ENCODE data around the gene PAQR4. TPM values are rescaled to one million over a fixed set of nuclear protein-coding genes. Genes with fewer than 3 reads are reported as not detected.

PAQR4 gene
- total and polyA plus RNA-seq, 5 experiments from 2014 or later, result 0.27 to 0.79 (median 0.44) TPM; not detected in 1

- Mint-ChIP-seq H3K36me3 (no peaks in the 10 kb centered on the region), H3K27ac (peak overlapping the region in 1 of 10 donors; percentile 49), H3K4me1 (peaks cover 7 to 32% (median 22%) of the 10 kb centered on the region in 4 donors), H3K9me3 (no peaks in the 10 kb centered on the region), H3K4me3 (no peak overlapping the region), H3K27me3 (peaks cover 3 to 41% (median 15%) of the 10 kb centered on the region in 5 donors)
- DNase-seq, result peak in 1 of 10 donors; percentile 57
- POLR2A ChIA-PET, result interaction anchor here (0.9 to 1.2 kb wide), 2 partner anchors 29 to 208 kb away, joined by 3 to 6 read pairs; partner anchors contain the start of gene SRRM2
- no peak for ATAC-seq
Measured at GRCh38 chr16:2960183-2961010, 8.8 kb upstream of the PAQR4 start.

GRCh38 chr16:2962334-2963073, 6.6 kb upstream of the PAQR4 start:
- DNase-seq, result peak in 1 of 10 donors; percentile 49
- peaks cover 8 to 32% (median 27%) of the 10 kb centered on the region in 4 donors for H3K4me1 Mint-ChIP-seq
- POLR2A ChIA-PET, result interaction anchor here (0.8 to 1.3 kb wide), 2 partner anchors 10 to 15 kb away, joined by 3 to 4 read pairs; no protein-coding TSS in a partner anchor

GRCh38 chr16:2963074-2963722, 6.0 kb upstream of the PAQR4 start:
- Mint-ChIP-seq H3K27me3 (peaks cover 2 to 44% (median 12%) of the 10 kb centered on the region in 5 donors), H3K4me3 (peak overlapping the region; percentile 39 to 95 (median 83)), H3K27ac (no peak overlapping the region), H3K9me3 (peaks cover 0 to 4% (median 0%) of the 10 kb centered on the region in 9 donors), H3K4me1 (peaks cover 8 to 36% (median 30%) of the 10 kb centered on the region in 4 donors), H3K36me3 (no peaks in the 10 kb centered on the region)
- POLR2A ChIA-PET, result interaction anchor here (0.8 kb wide), 1 partner anchor 11 kb away, joined by 3 read pairs; no protein-coding TSS in a partner anchor
- DNase-seq (peak in 8 of 10 donors; percentile 25 to 75 (median 61)), ATAC-seq (peak; percentile 7 to 47)

More at GRCh38 chr16:2962334-2963073, 6.6 kb upstream of the PAQR4 start:
- H3K9me3 Mint-ChIP-seq, result no peaks in the 10 kb centered on the region
- peaks cover 0 to 40% (median 8%) of the 10 kb centered on the region in 5 donors for H3K27me3 Mint-ChIP-seq
- ATAC-seq, result no peak
- H3K4me3 Mint-ChIP-seq, result peak overlapping the region in 8 of 10 donors; percentile 15 to 85 (median 53)
- H3K27ac Mint-ChIP-seq, result no peak overlapping the region
- no peaks in the 10 kb centered on the region for H3K36me3 Mint-ChIP-seq

- peaks cover 0 to 4% (median 0%) of the 10 kb centered on the region in 9 donors for H3K9me3 Mint-ChIP-seq
- no peaks in the 10 kb centered on the region for H3K36me3 Mint-ChIP-seq
- POLR2A ChIA-PET, result interaction anchor here (2.4 kb wide), 1 partner anchor 17 kb away, joined by 11 read pairs; the partner anchor contains the start of gene PKMYT1
- H3K4me1 Mint-ChIP-seq, result peaks cover 13 to 42% (median 37%) of the 10 kb centered on the region in 4 donors
- peak; percentile 19 to 25 for ATAC-seq
- peaks cover 3 to 51% (median 17%) of the 10 kb centered on the region in 5 donors for H3K27me3 Mint-ChIP-seq
- peak within 1 kb of the TSS; percentile 74 to 95 (median 85) for H3K4me3 Mint-ChIP-seq
- peak within 1 kb of the TSS in 2 of 10 donors; percentile 29 to 56 for H3K27ac Mint-ChIP-seq
- peak in 7 of 10 donors; percentile 18 to 63 (median 27) for DNase-seq
Measured at GRCh38 chr16:2963723-2964474, 5.2 kb upstream of the PAQR4 start, which contains the start of gene KREMEN2. Gene KREMEN2 (plus strand): TSS chr16:2964275. CDS start chr16:2964521, 246 bp downstream.

GRCh38 chr16:2964475-2965336, 4.4 kb upstream of the PAQR4 start:
- POLR2A ChIA-PET, result interaction anchor here (0.7 to 2.4 kb wide), 4 partner anchors 13 to 985 kb away, joined by 3 to 11 read pairs (median 4); partner anchors contain the start of genes FLYWCH2 and PKMYT1

GRCh38 chr16:2966043-2966807, 2.9 kb upstream of the PAQR4 start:
- H3K27me3 Mint-ChIP-seq, result peaks cover 3 to 55% (median 24%) of the 10 kb centered on the region in 5 donors
- peaks cover 0 to 4% (median 0%) of the 10 kb centered on the region in 9 donors for H3K9me3 Mint-ChIP-seq
- POLR2A ChIA-PET, result interaction anchor here (0.6 to 2.4 kb wide), 4 partner anchors 14 to 65 kb away, joined by 3 to 14 read pairs (median 8); partner anchors contain the start of gene PKMYT1
- peaks cover 13 to 45% (median 43%) of the 10 kb centered on the region in 4 donors for H3K4me1 Mint-ChIP-seq
- H3K4me3 Mint-ChIP-seq, result peak overlapping the region in 6 of 10 donors; percentile 4 to 85 (median 61)
- no peak overlapping the region for H3K27ac Mint-ChIP-seq
- DNase-seq, result no peak
- H3K36me3 Mint-ChIP-seq, result no peaks in the 10 kb centered on the region
- no peak for ATAC-seq

More at GRCh38 chr16:2964475-2965336, 4.4 kb upstream of the PAQR4 start:
- H3K9me3 Mint-ChIP-seq, result peaks cover 0 to 4% (median 0%) of the 10 kb centered on the region in 9 donors
- peak overlapping the region; percentile 52 to 95 (median 82) for H3K4me3 Mint-ChIP-seq
- H3K36me3 Mint-ChIP-seq, result no peaks in the 10 kb centered on the region
- peak; percentile 24 to 41 for ATAC-seq
- peak; percentile 41 to 80 (median 56) for DNase-seq
- peaks cover 3 to 51% (median 17%) of the 10 kb centered on the region in 5 donors for H3K27me3 Mint-ChIP-seq
- H3K4me1 Mint-ChIP-seq, result peaks cover 13 to 42% (median 38%) of the 10 kb centered on the region in 4 donors
- H3K27ac Mint-ChIP-seq, result no peak overlapping the region

GRCh38 chr16:2966808-2967191, 2.3 kb upstream of the PAQR4 start:
- H3K4me3 Mint-ChIP-seq, result peak overlapping the region in 1 of 10 donors; percentile 72
- DNase-seq (no peak), ATAC-seq (no peak)
- no peak overlapping the region for H3K27ac Mint-ChIP-seq
- H3K9me3 Mint-ChIP-seq, result peaks cover 0 to 4% (median 0%) of the 10 kb centered on the region in 9 donors
- H3K36me3 Mint-ChIP-seq, result no peaks in the 10 kb centered on the region
- peaks cover 12 to 42% (median 39%) of the 10 kb centered on the region in 4 donors for H3K4me1 Mint-ChIP-seq
- POLR2A ChIA-PET, result interaction anchor here (0.6 to 2.2 kb wide), 5 partner anchors 11 to 65 kb away, joined by 3 to 14 read pairs (median 3); partner anchors contain the start of genes PKMYT1 and TNFRSF12A
- H3K27me3 Mint-ChIP-seq, result peaks cover 3 to 53% (median 25%) of the 10 kb centered on the region in 5 donors

- POLR2A ChIA-PET, result interaction anchor here (0.9 to 2.2 kb wide), 4 partner anchors 11 to 64 kb away, joined by 3 to 14 read pairs (median 3); partner anchors contain the start of genes PKMYT1 and TNFRSF12A
- Mint-ChIP-seq H3K4me3 (peak overlapping the region in 3 of 10 donors; percentile 30 to 72 (median 60)), H3K27ac (no peak overlapping the region), H3K36me3 (no peaks in the 10 kb centered on the region), H3K27me3 (peaks cover 3 to 53% (median 30%) of the 10 kb centered on the region in 5 donors), H3K4me1 (peaks cover 14 to 39% (median 36%) of the 10 kb centered on the region in 4 donors), H3K9me3 (peaks cover 0 to 4% (median 0%) of the 10 kb centered on the region in 9 donors)
- ATAC-seq (no peak), DNase-seq (peak in 1 of 10 donors; percentile 13)
Measured at GRCh38 chr16:2967211-2967631, 1.9 kb upstream of the PAQR4 start.

- POLR2A ChIA-PET, result interaction anchor here (0.9 to 2.2 kb wide), 3 partner anchors 10 to 52 kb away, joined by 3 to 14 read pairs (median 3); partner anchors contain the start of genes PKMYT1 and TNFRSF12A
- no peak for DNase-seq
- Mint-ChIP-seq H3K4me1 (peaks cover 15 to 37% (median 34%) of the 10 kb centered on the region in 4 donors), H3K27me3 (peaks cover 3 to 51% (median 31%) of the 10 kb centered on the region in 5 donors), H3K9me3 (peaks cover 0 to 4% (median 0%) of the 10 kb centered on the region in 9 donors), H3K4me3 (peak overlapping the region in 8 of 10 donors; percentile 62 to 83 (median 73)), H3K36me3 (no peaks in the 10 kb centered on the region), H3K27ac (no peak overlapping the region)
- no peak for ATAC-seq
Measured at GRCh38 chr16:2967721-2968161, 1.4 kb upstream of the PAQR4 start.

Data from naive thymus-derived CD8-positive, alpha-beta T cell (primary cell).